GM21717 (cell line): ENCODE results near the gene KLHDC1.
"Not testable (repeated sequence)": the region's sequence is repeated elsewhere in the genome, so short reads cannot be mapped to it uniquely, and the experiment has no call there.

Experiments
- ATAC-seq: cut with Tn5 transposase; IDR thresholded peaks from one replicate; pipeline ENCODE4 v1.9.1; 2021; ENCODE audit warnings: mild to moderate bottlenecking, moderate library complexity; ENCODE audit not compliant: unreplicated experiment

The KLHDC1 gene

GRCh38 chr14:49721733-49722435 lies 29.0 kb downstream of the KLHDC1 start:
- ATAC-seq, result not testable (repeated sequence)

GRCh38 chr14:49727171-49727570 lies 34.3 kb downstream of the KLHDC1 start:
- no peak for ATAC-seq

DNA sequence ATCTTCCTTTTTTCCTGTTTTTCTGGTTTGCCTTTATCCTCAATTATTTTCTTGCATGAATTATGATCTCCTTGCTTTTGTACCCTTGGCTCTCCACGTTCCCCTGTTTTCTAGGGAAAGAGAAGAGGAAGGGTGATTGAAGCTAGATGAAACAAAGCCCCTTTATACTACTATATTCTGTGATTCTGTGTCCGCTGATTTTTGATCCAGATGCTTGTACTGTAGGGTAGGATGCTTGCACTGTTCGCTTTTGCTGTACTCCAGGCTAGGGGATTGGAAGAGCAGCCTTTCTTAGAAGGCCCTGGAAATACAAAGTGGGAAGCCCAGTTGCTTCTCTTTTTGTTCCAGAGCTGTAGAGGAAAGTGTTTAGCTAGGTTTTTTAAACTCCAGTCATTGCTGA lies 40.0 kb downstream of the KLHDC1 start:
- ATAC-seq, result no peak

GRCh38 chr14:49733836-49734235 lies 40.9 kb downstream of the KLHDC1 start:
- no peak for ATAC-seq

DNA sequence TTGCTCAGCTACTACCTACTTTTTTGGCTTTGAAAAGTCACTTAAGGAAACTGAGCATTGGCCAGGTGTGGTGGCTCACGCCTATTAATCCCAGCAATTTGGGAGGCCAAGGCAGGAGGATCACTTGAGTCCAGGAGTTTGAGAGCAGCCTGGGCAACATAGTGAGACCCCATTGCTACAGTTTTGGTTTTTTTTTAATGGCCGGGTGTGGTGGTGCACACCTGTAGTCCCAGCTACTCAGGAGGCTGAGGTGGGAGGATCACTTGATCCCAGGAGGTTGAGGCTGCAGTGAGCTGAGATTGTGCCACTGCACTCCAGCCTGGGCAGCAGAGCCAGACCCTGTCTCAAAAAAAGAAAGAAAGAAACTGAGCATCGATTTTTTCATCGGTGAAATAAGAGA lies 42.7 kb downstream of the KLHDC1 start:
- not testable (repeated sequence) for ATAC-seq

DNA sequence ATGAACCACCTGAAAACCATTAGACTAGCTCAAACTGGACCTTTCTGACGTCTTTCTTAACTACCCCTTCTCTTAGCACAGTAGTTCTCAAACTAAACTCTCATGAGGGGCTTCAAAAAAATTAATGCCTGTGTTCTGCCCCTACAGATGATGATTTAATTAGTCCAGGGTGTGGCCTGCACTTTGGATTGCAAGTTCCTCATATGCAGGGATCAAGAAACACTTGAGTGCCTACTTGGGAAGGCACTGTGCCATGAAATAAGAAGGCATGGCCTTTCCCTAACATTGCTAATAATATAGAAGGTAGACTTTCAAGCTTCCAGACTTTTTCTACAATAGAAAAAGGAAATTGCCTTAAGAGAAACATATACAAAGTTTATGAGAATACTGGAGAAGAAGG lies 52.3 kb downstream of the KLHDC1 start:
- ATAC-seq, result no peak

DNA sequence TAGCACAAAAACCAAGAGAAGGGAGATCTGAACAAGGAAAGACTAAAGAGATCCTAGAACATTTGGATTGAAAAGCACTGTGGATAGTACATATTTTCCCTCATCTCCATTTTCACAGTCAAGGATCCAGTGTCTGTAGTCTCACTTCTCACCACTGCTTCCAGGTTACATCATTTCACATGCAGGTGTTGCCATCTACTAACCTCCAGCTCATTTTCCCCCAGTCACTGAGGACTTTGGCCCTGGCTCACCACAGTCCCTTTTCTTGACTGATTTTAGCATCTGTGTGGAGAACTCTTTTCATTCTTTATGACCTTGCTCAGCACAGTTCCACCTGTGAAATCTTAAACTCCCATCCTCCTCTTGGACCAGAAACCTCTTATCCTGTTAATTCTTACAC lies 53.6 kb downstream of the KLHDC1 start:
- ATAC-seq, result not testable (repeated sequence)

GRCh38 chr14:49754570-49755097 lies 61.7 kb downstream of the KLHDC1 start:
- ATAC-seq, result no peak

DNA sequence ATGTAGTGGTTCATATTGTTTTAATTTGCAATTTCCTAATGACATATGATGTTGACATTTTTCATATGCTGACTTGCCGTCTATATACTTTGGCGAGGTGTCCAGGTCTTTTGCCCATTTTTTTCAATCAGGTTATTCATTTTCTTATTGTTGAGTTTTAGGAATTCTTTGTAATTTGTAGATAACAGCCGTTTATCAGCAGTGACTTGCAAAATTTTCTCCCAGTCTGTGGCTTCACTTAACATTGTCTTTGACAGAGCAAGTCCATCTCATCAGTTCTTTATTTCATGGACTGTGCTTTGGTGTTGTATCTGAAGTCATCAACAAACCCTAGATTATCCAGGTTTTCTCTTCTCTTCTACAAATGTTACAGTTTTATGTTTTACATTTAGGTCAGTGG lies 62.5 kb downstream of the KLHDC1 start:
- ATAC-seq, result no peak

DNA sequence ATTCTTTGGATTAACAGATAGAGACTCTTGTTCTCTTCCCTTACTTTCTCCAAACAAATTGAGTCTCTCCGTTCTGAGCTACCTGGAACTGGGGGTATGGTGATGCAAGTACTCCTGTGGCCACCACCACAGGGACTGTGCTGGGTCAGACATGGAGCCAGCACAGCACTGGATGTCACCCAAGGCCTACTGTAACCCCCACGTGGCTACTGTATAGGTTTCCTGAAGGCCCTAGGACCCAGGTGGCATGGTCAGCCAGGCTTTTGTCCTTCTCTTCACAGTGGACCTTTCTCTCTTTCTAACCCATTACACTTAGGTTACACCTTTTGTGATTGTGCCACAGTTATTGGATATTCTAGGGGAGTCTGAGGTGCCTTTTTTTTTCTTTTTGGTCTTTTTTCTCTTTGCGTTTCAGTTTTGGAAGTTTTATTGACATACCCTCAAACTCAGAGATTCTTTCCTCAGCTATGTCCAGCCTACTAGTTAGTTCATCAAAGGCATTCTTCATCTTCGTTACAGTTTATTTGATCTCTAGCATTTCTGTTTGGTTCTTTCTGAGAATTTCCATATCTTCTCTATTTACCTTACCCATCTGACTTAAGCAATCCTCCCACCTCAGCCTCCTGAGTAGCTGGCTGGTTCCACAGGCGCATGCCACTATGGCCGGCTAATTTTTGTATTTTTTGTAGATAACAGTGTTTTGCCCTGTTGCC lies 69.1 kb downstream of the KLHDC1 start:
- ATAC-seq, result no peak

DNA sequence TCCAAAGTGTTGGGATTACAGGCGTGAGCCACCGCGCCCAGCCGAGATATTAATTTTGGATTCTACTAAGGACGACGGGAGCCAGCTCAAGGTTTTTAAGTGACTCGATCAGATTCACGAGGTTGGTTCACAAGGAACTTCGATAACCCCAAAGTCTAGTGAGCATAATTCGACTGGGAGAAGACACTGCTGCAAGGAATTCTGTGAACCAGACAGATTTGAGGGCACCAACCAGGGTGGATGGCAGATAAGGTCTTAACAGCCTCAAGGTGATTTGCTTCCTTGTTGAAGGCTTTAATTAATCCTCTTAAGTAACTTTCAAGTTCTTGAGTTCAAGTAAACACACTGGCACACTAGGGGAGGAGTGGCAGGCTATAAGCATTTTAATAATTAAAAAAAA lies 73.9 kb downstream of the KLHDC1 start:
- no peak for ATAC-seq

- ATAC-seq, result no peak
Measured at GRCh38 chr14:49767270-49767570, 74.3 kb downstream of the KLHDC1 start.

DNA sequence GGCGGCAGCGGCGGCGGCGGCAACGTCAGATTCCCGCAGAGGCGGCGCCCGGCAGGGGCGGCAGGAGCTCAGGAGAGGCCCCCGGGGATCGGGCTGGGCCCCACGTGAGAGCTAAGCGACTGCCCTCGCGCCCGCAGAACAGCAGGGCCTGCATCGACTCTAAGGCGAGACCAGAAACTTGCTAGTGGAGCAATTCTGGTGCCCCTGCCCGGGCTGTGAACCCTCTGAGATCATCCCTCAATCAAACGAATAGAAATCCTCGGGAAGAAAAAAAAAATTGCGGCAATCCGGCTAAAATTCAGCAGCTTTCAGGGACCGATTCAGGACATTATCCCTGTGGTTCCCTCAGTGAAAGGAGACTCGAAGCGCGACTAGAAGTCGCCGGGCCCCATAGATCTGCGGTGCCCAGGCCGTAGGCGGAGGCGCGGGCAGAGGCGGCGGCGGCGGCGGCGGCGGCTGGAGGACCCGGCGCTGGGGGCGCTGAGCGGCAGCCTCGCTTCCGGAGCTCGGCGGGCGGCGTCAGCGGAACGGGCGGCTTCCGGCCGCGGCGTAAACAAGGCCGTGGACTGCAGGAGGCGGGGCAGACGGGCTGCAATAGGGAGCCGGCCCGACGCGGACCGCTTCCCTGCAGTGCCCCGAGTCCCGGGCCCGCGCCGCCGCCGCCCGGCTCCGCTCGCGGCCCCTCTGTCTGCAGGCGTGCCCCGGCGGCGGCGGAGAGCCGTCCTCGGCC lies 74.8 kb downstream of the KLHDC1 start, which contains the start of gene KLHDC2:
TSS of gene KLHDC2 (plus strand) at position 583 of the 730 bp plus-strand sequence. CDS start 316 bp downstream, outside the sequence.
- ATAC-seq, result peak; percentile 91

DNA sequence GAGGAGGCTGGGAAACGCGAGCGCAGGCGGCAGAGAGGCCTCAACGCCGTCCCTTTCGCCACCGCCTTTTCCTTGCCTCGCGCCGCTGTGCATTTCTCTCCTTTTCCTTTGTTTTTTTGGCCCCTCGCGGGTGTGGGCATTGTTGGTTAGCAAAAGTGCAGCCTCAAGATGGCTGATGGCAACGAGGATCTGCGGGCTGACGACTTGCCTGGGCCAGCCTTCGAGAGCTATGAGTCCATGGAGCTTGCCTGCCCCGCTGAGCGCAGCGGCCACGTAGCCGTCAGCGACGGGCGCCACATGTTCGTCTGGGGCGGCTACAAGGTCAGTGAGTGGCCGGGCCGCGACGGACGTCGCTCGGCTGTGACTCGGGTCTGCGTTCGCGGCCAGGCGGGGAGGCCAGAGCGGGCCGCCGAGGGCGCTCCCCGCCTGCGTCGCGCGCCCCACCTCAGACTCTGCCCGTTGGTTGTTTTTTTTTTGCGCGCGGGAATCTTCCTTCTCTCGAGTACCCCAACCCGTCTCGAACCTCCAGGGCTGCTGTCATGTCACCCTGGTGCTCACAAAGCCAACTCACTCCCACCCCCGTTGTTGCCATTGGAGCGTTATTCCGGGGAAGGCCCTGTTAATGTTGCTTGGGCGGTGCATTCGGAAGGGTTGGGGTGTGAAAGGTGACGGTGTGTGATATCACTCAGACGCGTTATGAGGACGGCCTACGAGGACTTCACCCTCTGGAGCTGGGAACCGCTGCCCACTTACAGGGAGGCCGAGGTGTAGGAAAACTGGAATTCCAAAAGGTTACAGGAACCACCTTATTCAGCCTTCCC lies 75.6 kb downstream of the KLHDC1 start:
- ATAC-seq, result peak; percentile 35

DNA sequence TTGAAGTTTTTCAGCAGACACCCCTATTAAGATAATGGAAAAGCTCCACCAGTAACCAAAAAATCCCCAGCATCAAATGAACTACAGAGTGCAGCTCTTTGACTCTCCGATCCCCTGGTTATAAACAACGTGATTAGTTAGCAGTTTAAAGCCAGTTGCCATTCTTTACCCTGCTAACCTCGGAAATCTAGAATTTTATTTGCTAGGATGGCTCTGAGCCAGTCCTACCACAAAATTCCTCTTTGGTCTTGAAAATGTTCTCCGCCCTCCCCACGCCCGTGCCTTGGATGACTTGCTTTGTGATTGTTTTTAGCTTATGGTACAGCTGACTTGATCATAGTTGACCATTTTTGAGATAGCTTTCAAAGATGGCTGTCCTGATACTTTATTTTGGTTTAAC lies 76.3 kb downstream of the KLHDC1 start:
- ATAC-seq, result no peak

GRCh38 chr14:49769581-49770211 lies 76.8 kb downstream of the KLHDC1 start:
- ATAC-seq, result no peak

GRCh38 chr14:49770212-49770817 lies 77.4 kb downstream of the KLHDC1 start:
- no peak for ATAC-seq

DNA sequence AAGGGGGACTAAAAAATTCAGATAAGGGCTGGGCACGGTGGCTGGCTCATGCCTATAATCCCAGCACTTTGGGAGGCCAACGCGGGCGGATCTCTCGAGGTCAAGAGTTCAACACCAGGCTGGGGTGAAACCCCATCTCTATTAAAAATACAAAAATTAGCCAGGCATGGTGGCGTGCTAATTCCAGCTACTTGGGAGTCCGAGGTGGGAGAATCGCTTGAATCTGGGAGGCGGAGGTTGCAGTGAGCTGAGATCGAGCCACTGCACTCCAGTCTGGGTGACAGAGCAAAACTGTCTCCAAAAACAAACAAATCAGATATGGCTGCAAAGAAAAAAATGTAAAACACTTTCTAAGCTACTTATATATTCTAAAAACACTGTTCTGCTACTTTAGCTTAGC lies 78.8 kb downstream of the KLHDC1 start:
- ATAC-seq, result not testable (repeated sequence)

DNA sequence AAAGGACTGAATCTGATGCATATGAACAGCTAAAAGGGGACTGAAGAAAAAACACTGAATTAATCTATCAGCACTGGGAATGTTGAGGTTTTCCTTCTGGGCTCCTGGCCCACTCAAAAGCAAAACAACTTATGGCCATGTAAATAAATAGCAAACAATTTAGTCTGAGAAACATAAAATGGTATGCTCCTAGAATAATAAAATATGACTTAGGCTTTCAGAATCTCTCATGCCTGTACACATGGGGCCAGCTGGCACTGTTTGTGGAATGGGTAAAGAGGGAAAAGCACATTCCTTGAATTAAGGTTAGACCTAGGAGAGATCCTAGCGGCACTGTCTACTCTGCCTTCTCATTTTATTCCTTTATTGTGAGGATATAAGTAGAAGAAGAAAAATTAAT lies 81.2 kb downstream of the KLHDC1 start:
- no peak for ATAC-seq

- no peak for ATAC-seq
Measured at GRCh38 chr14:49778421-49778820, 85.5 kb downstream of the KLHDC1 start.
